ENCODE measurements around the gene MAP7D1. TPM values are rescaled to one million over a fixed set of nuclear protein-coding genes. Genes with fewer than 3 reads are reported as not detected.

Gene MAP7D1
- total and polyA plus RNA-seq, 10 of the 15 experiments (the other 5 are each of a cell fraction or from before 2014, with no cell fraction given), result 4.4 to 97.6 (median 24.2) TPM

DNA sequence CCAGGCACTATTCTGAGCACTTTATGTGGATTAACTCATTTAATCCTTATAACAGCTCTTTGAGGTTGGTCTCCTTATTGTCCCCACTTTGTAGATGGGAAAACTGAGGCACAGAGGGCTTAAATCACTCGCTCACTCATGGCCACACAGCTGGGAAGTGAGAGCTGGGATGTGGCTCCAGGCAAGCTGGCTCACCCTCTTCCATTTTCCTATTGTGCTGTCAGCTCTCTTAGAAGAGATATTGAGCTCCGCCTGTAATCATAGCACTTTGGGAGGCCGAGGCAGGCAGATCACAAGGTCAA, 27.1 kb upstream of the MAP7D1 start:
- H3K9me3 ChIP-seq (replicated peaks; ENCODE audit: control insufficient read depth, insufficient read depth, low read length), result no peaks in the 10 kb centered on the region
- in situ Hi-C loops (cut with MboI) (no loop called here), intact Hi-C loops (cut with micrococcal nuclease; ENCODE audit: unreplicated experiment) (no loop called here)
- no TSS peak for BruUV-seq (replicated peaks)
- TF ChIP-seq TCF7 (IDR thresholded peaks at IDR 0.05; ENCODE audit: borderline replicate concordance) (no peak), NRF1 (conservative IDR thresholded peaks at IDR 0.05; ENCODE audit: low read depth, low read length) (no peak), RCOR1 (conservative IDR thresholded peaks at IDR 0.05; ENCODE audit: low read depth, low read length) (no peak), FOXK2 (IDR thresholded peaks at IDR 0.05) (no peak), ATF7 (IDR thresholded peaks at IDR 0.05; ENCODE audit: low read depth) (no peak), YBX1 (IDR thresholded peaks at IDR 0.05) (no peak), KLF5 (IDR thresholded peaks at IDR 0.05; ENCODE audit: partially characterized antibody) (no peak), SMC3 (IDR thresholded peaks at IDR 0.05; ENCODE audit: borderline replicate concordance, low read length) (no peak), ZNF622 (IDR thresholded peaks at IDR 0.05) (no peak), POU2F2 (IDR thresholded peaks at IDR 0.05; ENCODE audit: borderline replicate concordance, low read depth, low read length) (no peak), HSF1 (IDR thresholded peaks at IDR 0.05; ENCODE audit: low read depth, low read length) (no peak), CBFB (IDR thresholded peaks at IDR 0.05; ENCODE audit: low read depth) (no peak), JUND (IDR thresholded peaks at IDR 0.05; ENCODE audit: low read depth, low read length) (no peak), RELA (IDR thresholded peaks at IDR 0.05; ENCODE audit: borderline replicate concordance, partially characterized antibody) (no peak), NFXL1 (IDR thresholded peaks at IDR 0.05; ENCODE audit: borderline replicate concordance) (no peak), RAD21 (IDR thresholded peaks at IDR 0.05; ENCODE audit: insufficient read depth, low read depth, low read length) (no peak), TCF12 (IDR thresholded peaks at IDR 0.05; ENCODE audit: low read depth, low read length) (no peak)
- TF ChIP-seq, protein P1, sequence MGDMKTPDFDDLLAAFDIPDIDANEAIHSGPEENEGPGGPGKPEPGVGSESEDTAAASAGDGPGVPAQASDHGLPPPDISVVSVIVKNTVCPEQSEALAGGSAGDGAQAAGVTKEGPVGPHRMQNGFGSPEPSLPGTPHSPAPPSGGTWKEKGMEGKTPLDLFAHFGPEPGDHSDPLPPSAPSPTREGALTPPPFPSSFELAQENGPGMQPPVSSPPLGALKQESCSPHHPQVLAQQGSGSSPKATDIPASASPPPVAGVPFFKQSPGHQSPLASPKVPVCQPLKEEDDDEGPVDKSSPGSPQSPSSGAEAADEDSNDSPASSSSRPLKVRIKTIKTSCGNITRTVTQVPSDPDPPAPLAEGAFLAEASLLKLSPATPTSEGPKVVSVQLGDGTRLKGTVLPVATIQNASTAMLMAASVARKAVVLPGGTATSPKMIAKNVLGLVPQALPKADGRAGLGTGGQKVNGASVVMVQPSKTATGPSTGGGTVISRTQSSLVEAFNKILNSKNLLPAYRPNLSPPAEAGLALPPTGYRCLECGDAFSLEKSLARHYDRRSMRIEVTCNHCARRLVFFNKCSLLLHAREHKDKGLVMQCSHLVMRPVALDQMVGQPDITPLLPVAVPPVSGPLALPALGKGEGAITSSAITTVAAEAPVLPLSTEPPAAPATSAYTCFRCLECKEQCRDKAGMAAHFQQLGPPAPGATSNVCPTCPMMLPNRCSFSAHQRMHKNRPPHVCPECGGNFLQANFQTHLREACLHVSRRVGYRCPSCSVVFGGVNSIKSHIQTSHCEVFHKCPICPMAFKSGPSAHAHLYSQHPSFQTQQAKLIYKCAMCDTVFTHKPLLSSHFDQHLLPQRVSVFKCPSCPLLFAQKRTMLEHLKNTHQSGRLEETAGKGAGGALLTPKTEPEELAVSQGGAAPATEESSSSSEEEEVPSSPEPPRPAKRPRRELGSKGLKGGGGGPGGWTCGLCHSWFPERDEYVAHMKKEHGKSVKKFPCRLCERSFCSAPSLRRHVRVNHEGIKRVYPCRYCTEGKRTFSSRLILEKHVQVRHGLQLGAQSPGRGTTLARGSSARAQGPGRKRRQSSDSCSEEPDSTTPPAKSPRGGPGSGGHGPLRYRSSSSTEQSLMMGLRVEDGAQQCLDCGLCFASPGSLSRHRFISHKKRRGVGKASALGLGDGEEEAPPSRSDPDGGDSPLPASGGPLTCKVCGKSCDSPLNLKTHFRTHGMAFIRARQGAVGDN (IDR thresholded peaks at IDR 0.05), result no peak
- no peak for DNase-seq (ENCODE audit: low read depth, low spot score)
- H3K4me1 ChIP-seq (ENCODE audit: control insufficient read depth, insufficient read depth, low read length), result no peaks in the 10 kb centered on the region; the same call in 1 of the 2 replicates
- peaks cover 4 to 9% of the 10 kb centered on the region in 2 experiments; a peak in 3 of 4 replicates for H3K27me3 ChIP-seq (replicated peaks in 1 of 2; ENCODE audit: control insufficient read depth in 2 of 2, insufficient read depth in 2 of 2, low read length in 1 of 2)
- RAD21 ChIA-PET (ENCODE audit: unreplicated experiment), result interaction anchor here (0.6 kb wide), 1 partner anchor 69 kb away, joined by 7 read pairs; no protein-coding TSS in a partner anchor
- POLR2A ChIA-PET, result interaction anchor here (1.2 kb wide), 1 partner anchor 21 kb away, joined by 5 read pairs; the partner anchor contains the start of gene TRAPPC3
- H3K4me2 ChIP-seq (ENCODE audit: control insufficient read depth, insufficient read depth), result no peak overlapping the region
- SMC1A ChIA-PET (ENCODE audit: uncharacterized antibody, unreplicated experiment), result interaction anchor here (1.2 kb wide), 1 partner anchor 26 kb away, joined by 3 read pairs; no protein-coding TSS in a partner anchor
- no peak for ATAC-seq
- no peak overlapping the region for H3K4me3 ChIP-seq
- H3K79me2 ChIP-seq (ENCODE audit: control insufficient read depth, insufficient read depth, low read length), result no peaks in the 10 kb centered on the region
- FAIRE-seq, result no peak
- no peak overlapping the region for H3K9ac ChIP-seq (ENCODE audit: control insufficient read depth, insufficient read depth, low read length)
- H3K36me3 ChIP-seq (ENCODE audit: control insufficient read depth in 2 of 2, insufficient read depth in 2 of 2, low read length in 1 of 2), result no peaks in the 10 kb centered on the region
- no peak overlapping the region for H2AFZ ChIP-seq (ENCODE audit: control insufficient read depth, low read depth, low read length)
- H3K27ac ChIP-seq (ENCODE audit: control insufficient read depth, insufficient read depth), result no peak overlapping the region
- no peaks in the 10 kb centered on the region; the same call in 1 of the 2 replicates for H4K20me1 ChIP-seq (ENCODE audit: control insufficient read depth, insufficient read depth)
- 79% methylated on average over 3 of the region's 3 CpGs for whole genome bisulfite sequencing (ENCODE audit: insufficient coverage, insufficient replicate concordance, low lambda C conversion rate, missing lambda C conversion rate)
- CTCF ChIA-PET, result interaction anchor here (1.5 to 1.6 kb wide), 2 partner anchors 11 to 59 kb away, joined by 3 to 4 read pairs; no protein-coding TSS in a partner anchor
